Measurements from ENCODE around the gene ETV6. TPM values are rescaled to one million over a fixed set of nuclear protein-coding genes. Genes with fewer than 3 reads are reported as not detected.

The ETV6 gene
- total RNA-seq, 2 donors from 2014 or later = 41.4 to 58.4 TPM

GRCh38 chr12:11861155-11861863 lies 211.8 kb downstream of the ETV6 start:
- DNase-seq (ENCODE audit: low spot score) = no peak
- Histone ChIP-seq H3K9me3 (peaks cover 3% of the 10 kb centered on the region), H3K4me3 (no peak overlapping the region), H3K27ac (peak overlapping the region; percentile 90), H3K36me3 (peaks cover under 1% of the 10 kb centered on the region), H3K27me3 (replicated peaks; ENCODE audit: insufficient read depth) (no peaks in the 10 kb centered on the region), H3K4me1 (ENCODE audit: control insufficient read depth in 1 of 2, low read depth in 2 of 2) (peaks cover 31 to 50% of the 10 kb centered on the region in 2 donors)
- no peak for ATAC-seq (ENCODE audit: insufficient number of reproducible peaks, low FRiP score, low read depth)
- TF ChIP-seq CTCF (IDR thresholded peaks at IDR 0.05) = no peak

- peaks cover 31 to 50% of the 10 kb centered on the region in 2 donors for H3K4me1 ChIP-seq (ENCODE audit: control insufficient read depth in 1 of 2, low read depth in 2 of 2)
- no peaks in the 10 kb centered on the region for H3K27me3 ChIP-seq (replicated peaks; ENCODE audit: insufficient read depth)
- no peaks in the 10 kb centered on the region for H3K36me3 ChIP-seq
- TF ChIP-seq CTCF (IDR thresholded peaks at IDR 0.05) = no peak
- peak overlapping the region; percentile 7 for H3K4me3 ChIP-seq
- peaks cover 7% of the 10 kb centered on the region for H3K9me3 ChIP-seq
- H3K27ac ChIP-seq = peak overlapping the region; percentile 90
- DNase-seq (ENCODE audit: low spot score) = no peak
- ATAC-seq (ENCODE audit: insufficient number of reproducible peaks, low FRiP score, low read depth) = no peak
Measured at GRCh38 chr12:11861864-11862600, 212.6 kb downstream of the ETV6 start.

GRCh38 chr12:11862798-11863197 lies 213.3 kb downstream of the ETV6 start:
- Histone ChIP-seq H3K27me3 (replicated peaks; ENCODE audit: insufficient read depth) (no peaks in the 10 kb centered on the region), H3K9me3 (peaks cover 7% of the 10 kb centered on the region), H3K36me3 (no peaks in the 10 kb centered on the region), H3K4me1 (ENCODE audit: control insufficient read depth in 1 of 2, low read depth in 2 of 2) (peaks cover 31 to 50% of the 10 kb centered on the region in 2 donors), H3K27ac (peak overlapping the region; percentile 90), H3K4me3 (peak overlapping the region; percentile 7)
- TF ChIP-seq CTCF (IDR thresholded peaks at IDR 0.05) = no peak
- ATAC-seq (ENCODE audit: insufficient number of reproducible peaks, low FRiP score, low read depth) (peak; percentile 60), DNase-seq (ENCODE audit: low spot score) (no peak)

GRCh38 chr12:11863478-11863906 lies 214.0 kb downstream of the ETV6 start:
- H3K27me3 ChIP-seq (replicated peaks; ENCODE audit: insufficient read depth) = no peaks in the 10 kb centered on the region
- no peaks in the 10 kb centered on the region for H3K36me3 ChIP-seq
- H3K27ac ChIP-seq = peak overlapping the region; percentile 90
- peaks cover 7% of the 10 kb centered on the region for H3K9me3 ChIP-seq
- H3K4me3 ChIP-seq = peak overlapping the region; percentile 27
- DNase-seq (ENCODE audit: low spot score) (no peak), ATAC-seq (ENCODE audit: insufficient number of reproducible peaks, low FRiP score, low read depth) (peak; percentile 81)
- TF ChIP-seq CTCF (IDR thresholded peaks at IDR 0.05) = no peak
- H3K4me1 ChIP-seq (ENCODE audit: control insufficient read depth in 1 of 2, low read depth in 2 of 2) = peaks cover 31 to 50% of the 10 kb centered on the region in 2 donors

GRCh38 chr12:11863988-11864387 lies 214.5 kb downstream of the ETV6 start:
- Histone ChIP-seq H3K36me3 (no peaks in the 10 kb centered on the region), H3K9me3 (peaks cover 7% of the 10 kb centered on the region), H3K4me1 (ENCODE audit: control insufficient read depth in 1 of 2, low read depth in 2 of 2) (peaks cover 31 to 50% of the 10 kb centered on the region in 2 donors), H3K27ac (peak overlapping the region; percentile 90), H3K4me3 (peak overlapping the region; percentile 27), H3K27me3 (replicated peaks; ENCODE audit: insufficient read depth) (no peaks in the 10 kb centered on the region)
- no peak for ATAC-seq (ENCODE audit: insufficient number of reproducible peaks, low FRiP score, low read depth)
- TF ChIP-seq CTCF (IDR thresholded peaks at IDR 0.05) = no peak
- DNase-seq (ENCODE audit: low spot score) = no peak
